Measurements from ENCODE around the gene CARD9. TPM values are rescaled to one million over a fixed set of nuclear protein-coding genes. Genes with fewer than 3 reads are reported as not detected.

Gene CARD9
- total RNA-seq, 4 donors from 2014 or later = 0.57 to 1.1 (median 1.0) TPM

DNA sequence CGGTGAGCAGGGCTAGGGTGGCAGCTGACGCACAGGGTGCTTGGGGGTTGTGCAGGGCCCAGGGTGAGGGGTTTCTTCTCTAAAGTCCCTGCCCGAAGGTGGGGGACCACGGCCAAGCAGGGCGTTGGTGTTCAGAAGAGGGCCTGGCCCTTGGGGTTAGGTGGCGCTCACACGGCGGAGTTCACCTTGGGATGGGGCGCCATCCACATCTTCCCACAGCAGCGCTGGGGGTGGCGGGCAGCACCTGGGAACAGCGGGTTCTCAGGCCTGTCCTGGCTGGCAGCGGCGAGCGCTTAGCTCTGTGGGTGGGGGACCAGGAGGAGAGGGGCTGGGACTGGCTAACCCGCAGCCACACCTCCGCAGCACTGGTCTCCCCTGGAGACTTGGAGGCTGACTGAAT, 40.0 kb downstream of the CARD9 start:
- H3K27ac ChIP-seq = no peak overlapping the region
- H3K9me3 ChIP-seq = no peaks in the 10 kb centered on the region
- intact Hi-C loops (cut with DNase I) = no loop called here
- no peak for DNase-seq
- H3K27me3 ChIP-seq = peaks cover 0 to 2% (median 0%) of the 10 kb centered on the region in 4 donors
- no peak for TF ChIP-seq CTCF (IDR thresholded peaks at IDR 0.05)
- TF ChIP-seq POLR2A (IDR thresholded peaks at IDR 0.05) = no peak
- H3K36me3 ChIP-seq = peaks cover 0 to 17% (median 0%) of the 10 kb centered on the region in 3 donors
- H3K4me1 ChIP-seq = peaks cover under 1 to 29% (median 7%) of the 10 kb centered on the region in 3 donors
- H3K4me3 ChIP-seq = no peak overlapping the region
- WGBS, 2 donors = 97% methylated on average over 5 of the region's 17 CpGs; no CpG with 5 or more reads in 1 of the 2 donors

DNA sequence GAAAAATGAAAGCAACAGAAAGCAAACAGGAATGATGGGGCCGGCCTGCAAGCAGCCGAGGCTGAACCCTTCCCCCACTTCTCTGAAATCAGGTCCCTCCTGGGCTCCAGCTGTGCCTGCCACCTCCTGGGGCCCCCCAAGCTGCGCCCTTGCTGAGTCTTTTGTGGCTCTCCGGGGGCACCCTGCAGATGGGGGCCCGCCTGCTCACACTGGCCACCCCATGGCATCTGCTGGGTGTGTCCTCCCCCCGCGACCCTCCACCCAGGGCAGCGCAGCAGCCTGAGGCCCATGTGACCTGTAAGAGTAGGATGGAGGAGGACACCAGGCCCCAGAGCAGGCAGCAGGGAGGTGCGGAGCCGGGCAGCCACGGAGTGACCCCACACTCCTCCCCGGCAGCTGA, 40.4 kb downstream of the CARD9 start:
- Histone ChIP-seq H3K4me1 (peaks cover 5 to 33% (median 11%) of the 10 kb centered on the region in 3 donors), H3K36me3 (peaks cover 0 to 12% (median 0%) of the 10 kb centered on the region in 3 donors), H3K4me3 (no peak overlapping the region), H3K9me3 (no peaks in the 10 kb centered on the region), H3K27ac (no peak overlapping the region), H3K27me3 (peaks cover 0 to 6% (median 0%) of the 10 kb centered on the region in 4 donors)
- 71 to 87% methylated on average over 3 to 5 of the region's 12 CpGs for WGBS, 2 donors
- intact Hi-C loops (cut with DNase I) = no loop called here
- DNase-seq = no peak
- no peak for TF ChIP-seq CTCF (IDR thresholded peaks at IDR 0.05)
- no peak for TF ChIP-seq POLR2A (IDR thresholded peaks at IDR 0.05)

GRCh38 chr9:136332482-136332983, 40.9 kb downstream of the CARD9 start:
- WGBS, 2 donors = 65 to 81% methylated on average over 2 to 10 of the region's 11 CpGs
- TF ChIP-seq CTCF (IDR thresholded peaks at IDR 0.05) (no peak), POLR2A (IDR thresholded peaks at IDR 0.05) (no peak)
- Histone ChIP-seq H3K36me3 (peaks cover 0 to 9% (median 0%) of the 10 kb centered on the region in 3 donors), H3K4me1 (peaks cover 10 to 38% (median 14%) of the 10 kb centered on the region in 3 donors), H3K4me3 (no peak overlapping the region), H3K27ac (no peak overlapping the region), H3K9me3 (no peaks in the 10 kb centered on the region), H3K27me3 (peaks cover 0 to 10% (median 0%) of the 10 kb centered on the region in 4 donors)
- no peak for DNase-seq
- intact Hi-C loops (cut with DNase I) = no loop called here

GRCh38 chr9:136331556-136332481, 41.6 kb downstream of the CARD9 start:
- TF ChIP-seq CTCF (IDR thresholded peaks at IDR 0.05) = no peak
- no peak for TF ChIP-seq POLR2A (IDR thresholded peaks at IDR 0.05)
- Histone ChIP-seq H3K36me3 (peaks cover 0 to 2% (median 0%) of the 10 kb centered on the region in 3 donors), H3K27me3 (peaks cover 0 to 18% (median 0%) of the 10 kb centered on the region in 4 donors), H3K27ac (no peak overlapping the region), H3K4me1 (peaks cover 12 to 44% (median 17%) of the 10 kb centered on the region in 3 donors), H3K9me3 (no peaks in the 10 kb centered on the region), H3K4me3 (no peak overlapping the region)
- WGBS, 2 donors = 83% methylated on average over 7 of the region's 46 CpGs; no CpG with 5 or more reads in 1 of the 2 donors
- DNase-seq = no peak
- intact Hi-C loops (cut with DNase I) = no loop called here

DNA sequence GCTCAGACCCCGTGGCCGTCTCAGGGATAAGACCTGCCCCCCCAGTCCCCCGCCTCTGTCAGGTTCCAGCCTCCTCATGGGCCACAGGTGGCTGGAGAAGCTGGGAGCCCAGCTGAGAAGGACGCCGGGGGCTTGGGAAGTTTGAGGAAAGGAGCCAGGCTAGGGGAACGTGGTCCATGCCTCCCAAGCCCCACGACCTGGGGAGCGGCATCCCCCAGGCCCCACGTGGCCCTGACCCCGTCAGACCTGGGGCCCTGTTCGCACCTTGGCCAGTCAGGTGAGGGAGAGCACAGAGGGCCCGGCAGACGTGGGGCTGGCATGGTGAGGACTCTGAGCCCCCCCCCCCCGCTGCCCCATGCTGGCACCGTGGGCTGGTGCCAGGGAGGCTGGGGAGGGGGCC, 42.4 kb downstream of the CARD9 start:
- 50 to 73% methylated on average over 2 to 3 of the region's 15 CpGs for WGBS, 2 donors
- DNase-seq = no peak
- Histone ChIP-seq H3K27ac (no peak overlapping the region), H3K27me3 (peaks cover 0 to 23% (median 0%) of the 10 kb centered on the region in 4 donors), H3K9me3 (no peaks in the 10 kb centered on the region), H3K4me1 (peaks cover 17 to 52% (median 22%) of the 10 kb centered on the region in 3 donors), H3K4me3 (no peak overlapping the region), H3K36me3 (no peaks in the 10 kb centered on the region)
- no peak for TF ChIP-seq POLR2A (IDR thresholded peaks at IDR 0.05)
- no peak for TF ChIP-seq CTCF (IDR thresholded peaks at IDR 0.05)
- intact Hi-C loops (cut with DNase I) = no loop called here

Measured in esophagus squamous epithelium (tissue), 5 donors.